ENCODE results near the gene PAX8. TPM values are rescaled to one million over a fixed set of nuclear protein-coding genes. Genes with fewer than 3 reads are reported as not detected.
A peak's percentile ranks its signal among the peaks of the same experiment; 100 is the strongest.

Gene PAX8
- total RNA-seq, 1 donor from 2014 or later = 0.35 TPM

DNA sequence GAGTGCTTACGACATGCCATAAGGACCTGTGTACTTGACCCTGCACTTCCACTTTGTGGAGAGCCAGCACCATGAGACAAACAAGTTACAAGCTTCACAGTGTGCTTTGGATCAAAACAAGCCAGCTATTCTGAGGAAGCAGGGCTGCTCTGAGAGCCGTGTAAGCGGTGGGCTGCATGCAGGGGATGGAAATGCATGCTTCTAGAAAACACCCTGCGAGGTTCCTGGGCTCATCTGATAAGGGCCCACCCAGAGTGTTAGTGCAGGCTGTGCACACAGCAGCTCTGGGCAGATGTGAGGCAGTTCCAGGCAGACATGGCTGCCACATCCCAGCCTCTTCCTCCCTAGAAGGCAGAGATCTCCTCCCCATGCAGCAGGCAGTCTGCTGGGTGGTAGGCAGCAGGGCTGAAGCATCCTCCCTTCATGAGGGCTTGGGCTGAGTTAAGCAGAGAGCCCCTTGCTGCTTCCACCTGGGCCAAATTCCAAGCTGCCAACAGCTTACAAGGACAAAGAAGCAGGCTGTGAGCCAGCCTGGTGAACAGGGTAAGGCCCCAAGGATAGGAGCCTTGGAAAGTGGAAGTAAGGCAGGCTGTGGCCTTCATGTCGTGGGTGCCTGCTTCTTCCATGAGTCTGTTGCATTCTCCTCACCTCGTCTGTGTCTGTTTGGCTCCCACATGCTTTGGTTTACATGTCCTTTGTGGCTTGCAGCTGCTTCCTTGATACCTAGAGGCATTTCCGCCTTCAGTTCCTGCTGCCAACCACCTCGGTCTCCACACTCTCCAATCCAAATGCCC is 97.3 kb downstream of the PAX8 start:
- DNase-seq (no peak), ATAC-seq (ENCODE audit: poor library complexity) (no peak)
- intact Hi-C loops (cut with DNase I) = no loop called here

DNA sequence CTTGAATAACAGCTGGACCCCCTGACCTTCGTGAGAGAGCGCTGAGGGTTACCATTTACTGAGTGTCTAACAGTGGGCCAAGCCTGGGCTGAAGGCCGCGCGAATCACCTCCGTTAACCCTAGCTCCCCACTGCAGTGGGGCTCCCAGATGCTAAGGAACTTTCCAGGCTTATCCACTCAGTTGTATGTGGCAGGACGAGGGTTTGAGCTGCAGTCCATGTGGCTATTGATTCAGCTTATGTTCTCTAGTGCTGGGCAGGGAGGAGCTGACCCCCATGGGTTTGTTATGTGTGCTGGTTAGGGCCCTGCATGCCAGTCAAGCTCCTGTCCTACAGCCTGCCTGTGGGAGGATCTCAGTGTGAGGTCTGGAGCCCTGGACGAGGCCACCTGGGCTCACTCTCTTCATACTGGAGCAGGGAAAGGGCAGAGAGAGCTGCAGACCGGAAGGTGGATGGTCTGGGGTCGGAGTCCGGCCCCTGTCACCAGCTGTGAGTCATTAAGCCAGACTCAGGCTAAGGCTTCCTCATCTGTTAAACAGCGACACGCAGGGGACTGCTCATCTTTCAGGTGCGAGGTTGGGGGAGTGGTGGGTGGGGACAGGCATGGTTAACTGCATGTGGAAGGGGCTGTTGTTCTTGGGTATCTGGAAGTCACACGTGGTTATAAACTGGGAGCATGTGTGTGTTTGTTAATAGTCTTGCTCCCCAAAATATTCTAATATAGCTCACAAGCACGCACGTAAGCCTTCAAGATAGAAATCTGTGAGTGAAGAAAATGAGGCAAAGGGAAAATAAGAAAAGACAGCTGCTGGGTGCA is 98.4 kb downstream of the PAX8 start:
- DNase-seq = no peak
- no peak for ATAC-seq (ENCODE audit: poor library complexity)
- intact Hi-C loops (cut with DNase I) = no loop called here

DNA sequence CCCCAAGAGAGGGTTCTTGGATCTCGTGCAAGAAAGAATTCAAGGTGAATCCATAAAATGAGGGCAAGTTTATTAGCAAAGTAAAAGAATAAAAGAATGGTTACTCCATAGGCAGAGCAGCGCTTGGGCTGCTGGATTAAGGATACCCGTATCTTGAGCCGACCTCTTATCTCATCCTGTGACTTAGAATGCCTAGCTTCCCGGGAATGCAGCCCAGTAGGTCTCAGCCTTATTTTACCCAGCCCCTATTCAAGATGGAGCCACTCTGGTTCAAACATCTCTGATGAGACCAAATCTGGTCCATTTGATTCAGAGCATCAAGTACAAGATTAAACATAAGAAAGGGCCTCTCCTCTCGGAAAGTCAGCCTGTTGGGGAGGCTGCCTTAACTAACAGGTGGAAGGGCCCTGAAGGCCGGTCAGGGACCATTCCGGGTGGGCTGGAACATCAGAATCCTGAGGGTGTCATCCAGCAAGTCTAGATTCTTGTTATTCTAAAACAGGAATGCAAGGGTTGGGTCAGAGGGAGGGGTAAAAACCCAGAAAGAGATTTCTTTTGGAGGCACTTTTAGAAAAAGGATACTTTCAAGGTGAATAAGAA is 99.2 kb downstream of the PAX8 start:
- intact Hi-C loops (cut with DNase I) = no loop called here
- ATAC-seq (ENCODE audit: poor library complexity) (no peak), DNase-seq (no peak)

DNA sequence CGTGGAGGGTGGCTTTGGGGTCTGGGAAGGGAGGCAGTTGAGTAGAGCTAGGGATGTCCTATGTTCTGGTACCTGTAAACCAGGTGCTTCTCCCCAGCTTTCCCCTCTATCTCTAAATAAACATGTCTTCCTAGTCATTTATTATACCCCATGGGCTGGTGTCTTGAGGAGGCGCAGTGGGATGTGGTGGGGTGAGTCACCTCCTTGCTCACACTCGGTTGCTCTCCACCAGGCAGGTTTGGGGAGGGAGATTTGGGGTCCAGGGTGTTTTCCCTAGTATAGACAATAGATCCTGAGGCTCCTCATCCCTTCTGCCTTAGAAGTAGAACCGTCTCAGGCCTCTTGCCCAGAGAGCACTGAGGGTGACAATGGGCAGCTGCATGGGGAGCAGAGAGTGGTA is 99.8 kb downstream of the PAX8 start:
- intact Hi-C loops (cut with DNase I) = no loop called here
- no peak for ATAC-seq (ENCODE audit: poor library complexity)
- DNase-seq = no peak

DNA sequence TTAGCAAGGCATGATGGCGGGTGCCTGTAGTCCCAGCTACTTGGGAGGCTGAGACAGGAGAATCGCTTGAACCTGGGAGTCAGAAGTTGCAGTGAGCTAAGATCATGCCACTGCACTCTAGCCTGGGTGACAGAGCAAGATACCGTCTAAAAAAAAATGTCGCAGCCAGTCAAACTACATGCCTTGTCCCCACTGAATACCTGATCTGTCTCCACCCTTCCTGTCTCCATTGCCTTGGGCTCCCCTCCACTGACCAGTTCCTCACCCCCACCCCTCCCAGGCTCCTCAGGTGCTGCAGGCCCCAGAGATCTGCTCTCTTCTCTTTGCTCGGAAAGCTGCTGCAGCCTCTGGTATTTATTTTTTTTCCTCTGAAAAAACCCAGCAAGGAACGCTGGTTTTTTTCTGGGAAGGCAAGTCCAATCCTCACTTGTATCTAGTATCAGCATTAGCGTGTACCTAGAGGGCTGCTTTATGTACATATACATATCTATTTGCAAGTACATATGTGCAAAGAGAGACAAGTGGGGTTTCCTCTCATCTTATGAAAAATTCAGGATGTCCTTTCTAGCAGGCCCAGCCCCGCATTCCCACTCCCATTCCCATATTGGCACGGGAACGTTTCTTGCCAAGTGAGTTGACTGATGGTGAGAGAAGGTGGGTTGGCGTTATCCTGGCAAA is 100.5 kb downstream of the PAX8 start:
- ATAC-seq (ENCODE audit: poor library complexity) = no peak
- intact Hi-C loops (cut with DNase I) = no loop called here
- no peak for DNase-seq

DNA sequence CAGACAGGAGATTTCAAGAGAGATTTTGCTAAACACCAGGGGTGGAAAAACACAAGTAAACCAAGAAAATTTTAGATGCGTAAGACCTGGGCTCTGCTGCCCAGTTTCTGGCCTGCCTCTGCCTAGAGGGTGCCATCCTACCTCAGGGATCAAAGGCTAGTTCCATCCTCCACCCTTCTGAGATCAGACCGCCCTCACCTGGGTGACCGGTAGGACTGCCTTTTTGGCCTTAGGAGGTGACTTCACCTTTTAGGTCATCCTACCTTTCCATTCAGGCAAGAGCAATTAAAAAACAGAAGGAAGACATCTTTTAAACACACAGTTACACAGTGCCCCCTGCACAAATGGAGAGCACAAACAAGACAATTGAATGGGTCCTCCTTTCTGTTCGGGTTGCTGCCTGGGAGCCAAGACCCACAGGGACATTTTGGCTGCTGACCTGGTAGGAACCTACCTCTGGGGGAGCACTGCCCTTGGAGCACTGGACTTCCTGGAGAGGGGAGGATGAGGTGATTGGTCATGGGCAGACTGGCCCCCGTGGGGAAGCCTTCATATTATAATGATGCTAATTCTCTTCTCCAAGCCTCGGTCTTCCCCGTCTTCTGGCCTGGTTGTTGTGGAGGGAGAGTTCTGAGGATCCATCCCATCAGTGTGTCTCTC is 101.9 kb downstream of the PAX8 start:
- DNase-seq = no peak
- intact Hi-C loops (cut with DNase I) = no loop called here
- no peak for ATAC-seq (ENCODE audit: poor library complexity)

DNA sequence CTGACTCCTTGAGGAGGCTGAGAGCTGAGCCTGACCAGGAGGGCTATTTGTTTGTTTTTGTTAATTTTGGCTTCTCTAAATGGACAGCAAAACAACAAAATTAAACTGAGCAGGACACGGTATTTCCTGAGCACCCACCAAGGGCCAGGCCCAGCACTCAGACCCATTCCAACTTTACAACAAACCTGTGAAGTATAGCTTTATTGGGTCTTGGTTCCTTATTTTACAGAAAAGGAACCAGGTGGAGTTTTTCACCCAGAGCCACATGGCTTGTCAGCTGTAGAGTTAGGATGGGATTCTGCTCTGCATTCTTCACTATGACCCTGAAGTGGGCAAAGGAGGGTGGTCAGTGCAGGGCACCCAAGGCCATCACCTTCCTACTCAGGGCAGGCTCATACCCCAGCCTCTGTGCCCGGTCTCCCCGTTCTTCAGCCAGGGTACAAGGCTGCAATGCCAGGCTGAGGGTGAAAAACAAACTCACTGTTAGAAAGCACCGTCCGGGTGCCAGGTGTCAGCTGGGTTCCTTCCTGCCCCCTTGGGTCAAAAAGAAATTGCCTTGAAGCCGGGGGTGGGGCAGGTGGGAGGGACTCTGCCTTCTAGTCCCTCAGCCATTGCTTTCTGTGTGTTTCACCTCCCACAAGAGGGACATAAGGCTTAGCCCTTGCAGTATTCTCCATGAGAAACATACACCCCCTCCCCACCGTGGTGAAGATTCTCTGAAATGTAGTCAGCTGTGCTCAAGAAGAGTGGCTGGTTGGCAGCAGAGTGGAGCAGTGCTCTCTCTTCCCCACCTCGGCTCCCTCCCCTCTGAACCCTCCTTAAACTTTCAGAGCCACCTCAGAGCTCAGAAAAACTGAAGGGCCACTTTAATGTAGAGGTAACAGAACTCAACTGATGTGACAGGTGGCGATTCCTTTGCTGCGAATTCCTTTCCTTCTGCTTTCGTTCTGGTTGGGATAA is 102.7 kb downstream of the PAX8 start:
- intact Hi-C loops (cut with DNase I) = no loop called here
- no peak for ATAC-seq (ENCODE audit: poor library complexity)
- DNase-seq = no peak

DNA sequence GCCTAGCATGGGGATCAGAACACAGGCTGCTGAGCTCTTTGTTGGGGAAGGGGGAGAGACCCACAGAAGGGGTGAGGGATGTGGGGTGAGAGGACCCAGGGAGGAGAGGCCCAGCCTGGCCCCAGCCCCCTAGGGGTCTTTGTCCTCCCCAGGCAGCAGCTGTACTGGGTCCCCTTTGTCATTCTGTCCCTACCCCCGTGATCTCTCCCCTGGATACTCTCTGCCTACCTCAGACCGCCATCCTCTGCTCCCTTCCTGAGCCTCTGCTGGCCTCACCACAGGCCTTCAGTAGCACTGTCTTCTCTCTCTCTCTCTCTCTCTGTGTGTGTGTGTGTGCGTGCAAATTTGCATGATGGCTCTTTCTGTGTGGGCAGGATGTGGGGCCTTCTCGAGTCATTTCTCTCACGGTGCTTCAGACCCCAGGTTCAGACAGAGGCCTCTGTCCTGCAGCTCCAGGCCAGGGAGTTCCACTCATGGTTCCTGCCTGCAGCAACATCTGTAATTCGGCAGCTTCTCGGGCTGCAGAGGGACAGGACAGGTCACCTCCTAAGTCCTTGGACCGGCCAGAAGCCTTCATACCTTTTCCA is 103.6 kb downstream of the PAX8 start:
- intact Hi-C loops (cut with DNase I) = no loop called here
- DNase-seq (no peak), ATAC-seq (ENCODE audit: poor library complexity) (peak; percentile 36)

DNA sequence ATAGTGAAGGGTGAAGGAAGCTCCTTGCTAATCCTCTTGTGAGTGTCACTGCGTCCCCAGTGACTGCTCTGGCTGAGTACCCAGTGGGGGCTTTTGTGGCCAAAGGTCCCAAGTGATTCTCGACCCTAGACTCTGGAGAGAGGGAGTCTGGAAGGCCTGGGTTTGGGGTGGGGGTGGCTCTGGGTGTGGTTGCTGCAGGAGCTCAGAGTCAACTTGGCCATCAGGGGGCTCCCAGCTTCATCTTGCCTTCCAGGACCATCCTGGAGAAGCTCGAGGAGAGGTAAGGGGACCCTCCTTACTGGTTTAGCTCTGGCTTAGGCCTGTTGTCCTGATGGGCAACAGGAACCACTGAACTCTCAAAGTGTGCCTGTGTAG is 104.4 kb downstream of the PAX8 start:
- intact Hi-C loops (cut with DNase I) = no loop called here
- no peak for ATAC-seq (ENCODE audit: poor library complexity)
- DNase-seq = no peak

DNA sequence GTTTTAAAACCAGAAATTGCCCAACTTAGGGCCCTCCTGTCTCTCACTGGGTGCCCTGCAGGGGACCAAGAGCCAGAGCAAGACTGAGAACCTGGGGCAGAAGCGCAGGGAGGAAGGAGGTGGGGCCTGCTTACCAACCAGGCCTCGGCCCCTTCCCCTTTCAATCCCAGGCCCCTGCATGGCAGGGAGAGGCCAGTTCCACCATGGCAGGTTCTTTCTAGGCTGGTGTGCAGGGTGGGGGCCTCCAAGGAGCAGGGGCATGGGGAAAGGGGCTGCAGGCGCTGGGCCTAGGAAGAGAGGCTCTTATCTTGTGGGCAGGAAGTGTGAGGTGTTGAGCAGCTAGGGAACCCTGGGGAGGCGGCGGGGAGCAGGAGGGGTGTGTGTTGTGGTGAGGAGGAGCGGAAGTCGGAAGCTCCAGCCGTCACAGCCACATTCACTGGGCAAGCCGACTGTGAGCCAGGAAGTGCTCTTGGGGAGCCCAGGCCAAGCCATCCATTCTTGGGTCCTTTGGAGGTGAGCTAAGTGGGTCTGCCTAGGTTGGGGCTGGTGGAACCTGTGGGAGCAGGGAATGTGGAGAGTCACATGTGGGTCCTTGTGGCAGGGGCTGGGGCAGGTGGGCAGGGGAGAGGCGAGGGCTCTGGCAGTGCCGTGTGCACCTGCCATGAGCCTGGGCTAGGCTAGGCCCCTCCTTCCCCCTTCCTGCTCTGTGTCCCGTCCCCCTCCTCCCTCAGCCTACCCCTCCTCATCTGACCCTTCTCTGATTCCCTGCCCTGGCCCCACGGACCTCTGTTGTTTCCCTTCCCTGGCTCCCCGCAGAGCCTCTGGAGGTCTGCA is 105.0 kb downstream of the PAX8 start, which contains the start of gene PSD4:
PSD4 (plus strand) TSS at position 430 of the 834 bp plus-strand sequence. CDS start 8,486 bp downstream, outside the sequence.
- DNase-seq (peak; percentile 83), ATAC-seq (ENCODE audit: poor library complexity) (peak; percentile 83)
- intact Hi-C loops (cut with DNase I) = no loop called here

DNA sequence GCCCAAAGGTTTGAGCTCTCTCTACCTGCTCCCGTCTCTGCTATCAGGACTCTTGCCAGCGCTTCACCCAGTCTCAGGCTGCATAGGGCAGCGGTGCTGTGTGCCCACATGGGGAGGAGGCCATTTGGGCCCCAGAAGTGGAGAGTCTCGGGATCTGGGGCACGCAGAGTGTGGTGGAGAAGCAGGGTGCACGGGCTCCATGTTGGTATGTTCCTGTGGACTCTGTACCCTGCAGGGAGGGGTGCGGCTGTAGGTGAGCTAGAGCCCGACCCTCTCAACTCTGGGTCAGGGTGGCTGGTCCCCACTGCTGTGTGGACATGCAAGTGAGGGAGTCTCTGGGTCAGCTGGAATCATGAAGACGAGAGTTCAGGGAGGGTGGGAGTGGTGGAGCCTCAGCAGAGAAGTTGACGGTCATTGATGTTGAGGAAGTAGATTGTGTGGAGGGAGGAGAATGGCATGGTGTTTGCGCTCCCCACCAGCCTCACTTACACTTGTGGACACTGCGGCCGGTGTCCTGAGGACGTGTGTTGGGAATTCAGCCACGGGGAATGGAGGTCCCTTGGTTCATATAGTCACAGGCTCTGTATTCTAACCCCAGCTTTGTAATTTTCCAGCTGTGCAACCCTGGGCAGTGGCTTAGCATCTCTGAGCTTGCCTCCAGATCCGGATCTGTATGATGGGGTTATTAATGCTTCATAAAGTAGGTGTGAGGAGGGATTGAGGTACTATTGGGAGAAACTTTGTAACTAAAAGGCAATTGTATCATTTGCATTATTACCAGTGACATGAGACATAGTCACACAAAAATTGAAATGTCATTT is 105.8 kb downstream of the PAX8 start:
- ATAC-seq (ENCODE audit: poor library complexity) (no peak), DNase-seq (no peak)
- intact Hi-C loops (cut with DNase I) = no loop called here

DNA sequence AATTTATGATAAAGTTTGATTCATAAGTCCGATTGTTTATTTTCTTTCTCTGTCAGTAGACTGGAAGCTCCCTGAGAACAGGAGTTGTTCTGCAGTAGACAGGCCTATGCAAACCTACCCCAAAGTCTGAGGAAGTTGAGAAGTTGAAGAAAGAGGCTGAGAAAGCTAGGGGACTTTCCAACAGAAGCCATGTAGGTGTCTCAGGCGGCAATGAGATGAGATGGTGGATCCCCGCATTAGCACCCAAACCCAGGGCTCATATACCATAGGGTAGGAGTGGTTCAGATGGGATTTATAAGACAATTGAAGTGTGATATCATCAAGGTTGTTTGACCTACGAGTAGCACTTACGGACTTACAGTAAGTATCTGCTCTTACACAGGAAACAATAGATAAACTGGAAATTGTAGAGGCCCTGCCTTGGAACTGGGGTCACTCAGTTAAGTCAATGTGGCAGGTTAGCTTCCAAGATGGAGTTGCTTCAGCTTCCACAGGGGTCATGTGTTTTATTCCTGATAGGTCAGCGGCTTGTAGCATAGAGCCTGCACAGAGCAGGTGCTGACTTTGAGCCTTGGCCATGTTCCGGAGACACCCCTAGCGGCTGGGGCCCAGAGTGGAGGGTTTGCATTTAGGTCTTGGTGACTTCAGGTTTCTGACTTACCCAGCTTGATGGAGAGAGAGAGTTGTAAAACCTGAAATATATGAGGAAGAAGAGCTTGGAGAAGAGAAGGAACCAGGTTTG is 107.2 kb downstream of the PAX8 start:
- intact Hi-C loops (cut with DNase I) = no loop called here
- no peak for DNase-seq
- ATAC-seq (ENCODE audit: poor library complexity) = no peak

DNA sequence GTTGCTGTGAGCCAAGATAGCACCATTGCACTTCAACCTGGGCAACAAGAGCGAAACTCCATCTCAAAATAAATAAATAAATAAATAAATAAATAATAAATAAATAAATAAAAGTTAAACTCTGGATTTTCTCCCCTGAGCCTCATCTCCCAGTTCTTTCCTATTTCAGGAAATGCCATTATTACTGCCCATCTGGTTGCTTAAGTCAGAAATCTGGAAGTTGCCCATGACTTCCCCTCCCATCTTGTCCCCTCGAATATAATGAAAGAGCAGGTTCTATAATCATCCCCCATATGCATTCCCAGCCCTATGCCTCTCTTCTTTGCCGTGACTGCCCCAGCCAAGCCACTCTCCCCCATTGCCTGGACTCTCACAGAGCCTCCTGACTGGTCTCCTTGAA is 109.1 kb downstream of the PAX8 start:
- no peak for ATAC-seq (ENCODE audit: poor library complexity)
- intact Hi-C loops (cut with DNase I) = no loop called here
- no peak for DNase-seq

DNA sequence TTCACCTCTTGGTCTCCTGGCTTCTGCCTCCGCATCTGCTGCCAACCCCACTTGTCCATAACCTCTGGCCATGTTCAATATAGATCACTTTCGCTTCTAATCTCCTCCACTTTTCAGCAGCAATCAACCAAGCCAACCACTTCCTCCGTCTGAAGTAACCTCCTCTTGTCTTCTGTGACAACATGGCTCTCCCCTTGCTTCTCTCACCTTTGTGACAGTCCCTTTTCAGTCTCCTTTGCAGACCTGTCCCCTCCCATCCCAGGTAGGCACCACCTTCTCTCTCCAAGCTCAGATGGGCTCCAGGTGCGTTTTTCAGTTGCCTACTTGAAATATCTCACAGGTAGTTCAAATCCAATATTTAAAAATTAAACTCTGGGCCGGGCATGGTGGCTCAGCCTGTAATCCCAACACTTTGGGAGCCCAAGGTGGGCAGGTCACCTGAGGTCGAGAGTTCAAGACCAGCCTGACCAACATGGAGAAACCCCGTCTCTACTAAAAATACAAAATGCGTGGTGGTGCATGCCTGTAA is 109.7 kb downstream of the PAX8 start:
- no peak for DNase-seq
- intact Hi-C loops (cut with DNase I) = no loop called here
- no peak for ATAC-seq (ENCODE audit: poor library complexity)

DNA sequence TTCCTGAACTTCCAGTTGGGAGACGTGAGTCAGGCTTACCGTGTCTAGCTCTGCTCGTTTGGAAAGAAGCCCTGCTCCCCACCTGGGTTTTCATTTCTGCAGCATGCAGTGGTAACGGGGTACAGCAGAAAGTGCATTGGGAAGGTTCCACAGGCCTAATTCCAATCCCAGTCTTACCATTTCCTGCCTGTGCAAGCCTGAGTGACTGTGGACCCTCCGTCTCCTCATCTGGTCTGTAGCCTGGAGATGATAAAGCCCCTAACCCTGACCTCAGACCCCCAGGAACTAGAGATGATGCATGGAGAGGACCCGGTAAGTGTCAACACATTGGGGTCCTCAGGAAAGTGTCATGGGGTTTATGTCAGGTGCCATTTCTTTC is 110.8 kb downstream of the PAX8 start:
- intact Hi-C loops (cut with DNase I) = no loop called here
- no peak for ATAC-seq (ENCODE audit: poor library complexity)
- DNase-seq = no peak

Data from Right ventricle myocardium superior (tissue), 1 donor.